GM12892 (cell line): ENCODE results near the gene CLEC4C. TPM values are rescaled to one million over a fixed set of nuclear protein-coding genes. Genes with fewer than 3 reads are reported as not detected.
"Not testable (repeated sequence)": the region's sequence is repeated elsewhere in the genome, so short reads cannot be mapped to it uniquely, and the experiment has no call there.

ENCODE experiments used
- DNase-seq: peaks from one replicate; pipeline ENCODE4 v3.0.0; 2011; ENCODE audit not compliant: insufficient read length
- FAIRE-seq: peaks from 2 replicates; lab custom pipeline; 2011; peaks lifted over from hg19 to GRCh38; lab: Jason Lieb, UNC
- POLR2A ChIP-seq: IDR thresholded peaks from 2 replicates; pipeline ENCODE4 v1.6.1; 2011; ENCODE audit warnings: low read depth, low read length, control low read depth
- POLR2AphosphoS5 ChIP-seq: IDR thresholded peaks from 2 replicates; pipeline ENCODE4 v1.6.1; 2011; ENCODE audit warnings: low read depth, low read length, control low read depth
- TAF1 ChIP-seq: IDR thresholded peaks from 2 replicates; pipeline ENCODE4 v1.6.1; 2011; ENCODE audit warnings: low read depth, mild to moderate bottlenecking, control low read depth, low read length, borderline replicate concordance
- polyA plus RNA-seq: library from polyadenylated mRNA; unstranded; fragments of >200 nt; gene quantifications from one replicate; pipeline ENCODE4 v1.2.1, GENCODE V29; 2012; ENCODE audit warnings: missing spikeins, inconsistent platforms; ENCODE audit not compliant: missing spikeins

Gene CLEC4C, protein sequence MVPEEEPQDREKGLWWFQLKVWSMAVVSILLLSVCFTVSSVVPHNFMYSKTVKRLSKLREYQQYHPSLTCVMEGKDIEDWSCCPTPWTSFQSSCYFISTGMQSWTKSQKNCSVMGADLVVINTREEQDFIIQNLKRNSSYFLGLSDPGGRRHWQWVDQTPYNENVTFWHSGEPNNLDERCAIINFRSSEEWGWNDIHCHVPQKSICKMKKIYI
- polyA plus RNA-seq: not detected

DNA sequence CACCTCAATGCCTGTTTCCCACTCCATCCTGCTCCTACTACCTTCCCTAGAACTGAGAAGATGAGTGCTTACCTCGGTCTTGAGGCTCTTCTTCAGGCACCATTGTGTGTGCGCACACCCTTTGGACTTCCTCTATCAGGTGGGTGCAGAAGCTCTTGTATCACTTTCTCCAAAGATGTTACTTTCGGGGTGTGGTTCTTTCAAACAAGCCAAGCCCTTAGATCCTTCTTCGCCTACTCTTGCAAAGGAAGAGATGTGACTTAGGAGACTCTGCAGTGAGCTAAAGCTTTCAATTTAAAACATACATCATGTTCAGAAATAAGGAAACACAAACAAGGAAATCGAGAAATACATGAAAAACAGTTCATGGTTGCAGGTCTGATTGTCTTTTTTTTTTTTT lies at the start of gene CLEC4C:
Gene CLEC4C, minus strand, starts transcription at position 130 of the 400 bp plus-strand sequence. Its CDS starts 27 bp downstream, at position 103.
- DNase-seq: no peak
- TF ChIP-seq POLR2AphosphoS5 (no peak), POLR2A (no peak), TAF1 (no peak)
- FAIRE-seq: no peak

DNA sequence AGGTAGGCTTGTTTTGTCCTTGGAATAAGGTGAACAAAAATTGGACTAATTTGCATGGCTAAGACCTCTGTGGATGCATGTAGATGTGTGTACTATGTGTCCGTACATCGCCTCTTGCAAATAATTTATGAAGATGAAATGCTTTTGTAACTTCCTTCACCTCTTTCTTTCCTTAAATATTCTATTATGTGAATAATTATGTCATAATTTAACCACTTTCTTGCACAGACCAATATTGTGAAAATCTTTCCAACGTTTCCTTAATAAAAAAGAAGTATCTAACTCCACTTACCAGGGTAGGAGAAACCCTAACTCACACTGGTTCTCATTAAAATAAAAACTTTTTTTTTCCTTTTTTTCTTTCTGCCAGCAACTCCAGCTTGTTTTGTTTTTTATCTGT lies 46.0 kb upstream of the CLEC4C start:
- no peak for TF ChIP-seq TAF1
- no peak for TF ChIP-seq POLR2A
- TF ChIP-seq POLR2AphosphoS5: no peak
- FAIRE-seq (no peak), DNase-seq (no peak)

DNA sequence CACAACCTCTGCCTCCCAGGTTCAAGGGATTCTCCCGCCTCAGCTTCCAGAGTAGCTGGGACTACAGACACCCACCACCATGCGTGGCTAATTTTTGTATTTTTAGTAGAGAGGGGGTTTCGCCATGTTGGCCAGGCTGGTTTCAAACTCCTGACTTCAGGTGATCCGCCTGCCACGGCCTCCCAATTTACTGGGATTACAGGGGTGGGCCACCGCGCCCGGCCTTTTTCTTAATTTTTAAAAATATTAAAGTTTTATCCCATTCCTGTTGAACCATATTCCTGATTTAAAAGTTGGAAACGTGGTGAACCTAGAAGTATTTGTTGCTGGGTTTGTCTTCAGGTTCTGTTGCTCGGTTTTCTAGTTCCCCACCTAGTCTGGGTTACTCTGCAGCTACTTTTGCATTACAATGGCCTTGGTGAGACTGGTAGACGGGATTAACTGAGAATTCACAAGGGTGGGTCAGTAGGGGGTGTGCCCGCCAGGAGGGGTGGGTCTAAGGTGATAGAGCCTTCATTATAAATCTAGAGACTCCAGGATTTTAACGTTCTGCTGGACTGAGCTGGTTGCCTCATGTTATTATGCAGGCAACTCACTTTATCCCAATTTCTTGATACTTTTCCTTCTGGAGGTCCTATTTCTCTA lies 41.8 kb upstream of the CLEC4C start, which contains the start of gene NANOG:
Gene NANOG, plus strand, starts transcription at position 519 of the 645 bp plus-strand sequence. CDS start 213 bp downstream, outside the sequence.
- FAIRE-seq, DNase-seq: not testable (repeated sequence)

DNA sequence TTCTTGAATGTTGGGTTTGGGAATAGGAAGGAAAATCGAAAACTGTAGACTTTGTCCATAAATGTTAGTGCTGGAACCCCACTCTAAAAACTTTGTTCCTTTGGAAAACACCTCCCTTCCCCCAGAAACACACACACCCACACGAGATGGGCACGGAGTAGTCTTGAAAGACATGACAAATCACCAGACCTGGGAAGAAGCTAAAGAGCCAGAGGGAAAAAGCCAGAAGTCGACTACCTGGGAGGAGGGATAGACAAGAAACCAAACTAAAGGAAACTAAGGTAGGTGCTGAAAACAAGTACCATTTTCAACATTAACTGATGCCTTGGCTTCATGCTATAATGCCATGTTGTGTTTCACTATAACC lies 41.1 kb upstream of the CLEC4C start:
- no peak for FAIRE-seq
- DNase-seq: no peak
- no peak for TF ChIP-seq POLR2AphosphoS5
- TF ChIP-seq POLR2A: no peak
- no peak for TF ChIP-seq TAF1

DNA sequence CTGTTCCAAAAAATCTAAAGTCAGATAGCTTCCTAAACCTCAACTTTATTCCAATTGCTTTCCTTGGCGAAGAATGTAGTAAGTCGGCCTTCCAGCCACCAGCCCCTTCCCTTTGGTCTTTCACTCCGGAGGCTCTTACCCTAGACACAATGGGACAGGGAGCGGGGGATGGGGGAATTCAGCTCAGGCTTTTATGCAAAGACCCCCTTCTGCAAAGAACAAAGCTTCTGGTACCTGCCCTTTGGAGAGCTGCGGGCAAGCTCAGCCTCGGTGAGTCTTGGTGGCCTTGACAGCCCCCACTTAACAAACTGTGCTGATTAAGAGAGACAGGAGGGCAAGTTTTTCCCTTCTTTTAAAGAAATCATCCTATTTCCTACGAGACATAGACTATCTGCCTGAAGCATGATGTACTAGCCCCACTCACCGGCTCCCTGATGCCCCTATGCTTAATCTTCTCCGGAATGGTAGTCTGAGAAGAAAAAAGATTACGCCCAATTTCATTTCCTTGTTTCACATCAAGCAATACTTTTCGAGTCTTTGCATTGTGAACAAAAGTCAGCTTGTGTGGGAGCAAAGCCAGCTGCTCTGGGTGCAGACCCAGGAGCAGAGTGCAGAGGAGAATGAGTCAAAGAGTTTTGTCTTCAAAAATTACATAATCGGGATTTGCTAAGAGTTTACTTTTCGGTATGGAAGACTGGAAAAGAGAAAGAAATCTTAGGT lies 40.6 kb upstream of the CLEC4C start:
- DNase-seq (no peak), FAIRE-seq (no peak)
- TF ChIP-seq POLR2A (no peak), TAF1 (no peak), POLR2AphosphoS5 (no peak)

DNA sequence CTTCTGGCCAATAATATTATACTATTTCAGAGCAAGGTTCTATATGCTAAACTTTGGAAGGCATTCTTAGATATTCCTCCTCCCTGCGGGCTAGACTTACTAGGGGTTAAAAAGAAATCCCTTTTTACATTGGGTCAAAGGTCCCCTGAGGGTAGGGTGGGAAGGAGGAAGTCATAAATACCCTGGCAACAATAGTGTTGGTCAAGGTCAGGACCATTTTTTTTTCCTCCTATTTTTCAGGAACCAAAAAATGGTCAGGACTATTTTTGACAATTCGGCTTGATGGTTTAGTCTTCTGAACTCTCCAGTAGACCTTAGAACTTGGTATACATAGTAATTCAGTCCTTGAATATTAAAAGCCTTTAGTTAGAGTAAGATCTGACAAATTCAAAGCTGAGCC lies 37.5 kb upstream of the CLEC4C start:
- FAIRE-seq (no peak), DNase-seq (no peak)
- no peak for TF ChIP-seq POLR2AphosphoS5

DNA sequence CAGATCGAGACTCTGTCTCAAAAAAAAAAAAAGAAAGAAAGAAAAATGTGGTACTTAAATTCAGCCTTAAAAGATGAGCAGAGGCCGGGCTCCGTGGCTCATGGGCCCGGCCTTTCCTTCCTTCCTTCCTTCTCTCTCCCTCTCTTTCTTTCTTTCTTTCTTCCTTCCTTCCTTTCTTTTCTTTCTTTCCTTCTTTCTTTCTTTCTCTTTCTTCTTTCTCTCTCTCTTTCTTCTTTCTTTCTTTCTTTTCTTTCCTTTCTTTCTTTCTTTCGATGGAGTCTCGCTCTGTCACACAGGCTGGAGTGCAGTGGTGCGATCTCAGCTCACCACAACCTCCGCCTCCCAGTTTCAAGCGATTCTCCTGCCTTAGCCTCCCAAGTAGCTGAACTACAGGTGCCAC lies 36.3 kb upstream of the CLEC4C start:
- not testable (repeated sequence) for FAIRE-seq, DNase-seq

DNA sequence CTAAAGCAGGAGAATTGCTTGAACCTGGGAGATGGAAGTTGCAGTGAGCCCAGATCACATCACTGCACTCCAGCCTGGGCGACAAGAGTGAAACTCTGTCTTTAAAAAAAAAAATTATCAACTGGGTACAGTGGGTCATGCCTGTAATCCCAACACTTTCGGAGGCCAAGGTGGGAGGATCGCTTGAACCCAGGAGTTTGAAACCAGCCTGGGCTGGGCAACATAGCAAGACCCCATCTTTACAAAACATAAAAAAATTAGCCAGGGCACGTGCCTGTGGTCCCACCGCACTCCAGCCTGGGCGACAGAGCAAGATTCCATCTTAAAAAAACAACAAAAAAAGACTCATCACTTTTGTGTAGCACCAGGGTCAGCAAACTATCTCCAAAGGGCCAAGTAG lies 34.9 kb upstream of the CLEC4C start:
- no peak for DNase-seq
- FAIRE-seq: no peak
- TF ChIP-seq POLR2A: no peak
- TF ChIP-seq TAF1: no peak

DNA sequence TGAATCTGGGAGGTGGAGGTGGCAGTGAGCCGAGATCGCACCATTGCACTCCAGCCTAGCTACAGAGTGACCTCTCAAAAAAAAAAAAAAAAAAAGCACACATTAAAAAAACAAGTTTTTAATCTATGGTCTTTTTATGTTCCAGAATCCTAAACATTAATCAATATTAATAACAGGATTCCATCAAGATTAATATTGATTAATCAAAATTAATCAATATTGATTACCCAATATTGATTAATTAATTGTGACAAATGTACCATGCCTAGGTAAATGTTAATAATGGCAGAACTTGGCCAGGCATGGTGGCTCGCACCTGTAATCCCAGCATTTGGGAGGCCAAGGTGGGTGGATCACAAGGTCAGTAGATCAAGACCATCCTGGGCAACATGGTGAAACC lies 34.1 kb upstream of the CLEC4C start:
- DNase-seq (no peak), FAIRE-seq (no peak)
- TF ChIP-seq POLR2AphosphoS5: no peak
- no peak for TF ChIP-seq TAF1
- no peak for TF ChIP-seq POLR2A

DNA sequence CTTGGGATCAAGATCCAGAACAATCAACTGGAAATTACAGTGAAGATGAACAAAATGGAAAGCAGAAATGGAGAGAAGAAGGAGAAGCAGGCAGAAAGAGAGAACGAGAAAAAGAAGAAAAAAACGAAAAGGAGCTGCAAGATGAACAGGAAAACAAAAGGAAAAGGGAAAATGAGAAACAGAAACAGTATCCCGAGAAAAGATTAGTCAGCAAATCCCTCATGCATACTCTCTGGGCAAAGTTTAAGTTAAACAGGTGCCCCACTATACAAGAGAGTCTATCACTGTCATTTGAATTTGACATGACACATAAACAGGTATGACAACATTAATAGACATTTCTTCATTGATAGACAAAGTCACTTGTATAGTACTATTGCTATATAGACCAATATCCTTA lies 22.8 kb upstream of the CLEC4C start:
- FAIRE-seq (no peak), DNase-seq (no peak)
- TF ChIP-seq POLR2A (no peak), POLR2AphosphoS5 (no peak), TAF1 (no peak)

DNA sequence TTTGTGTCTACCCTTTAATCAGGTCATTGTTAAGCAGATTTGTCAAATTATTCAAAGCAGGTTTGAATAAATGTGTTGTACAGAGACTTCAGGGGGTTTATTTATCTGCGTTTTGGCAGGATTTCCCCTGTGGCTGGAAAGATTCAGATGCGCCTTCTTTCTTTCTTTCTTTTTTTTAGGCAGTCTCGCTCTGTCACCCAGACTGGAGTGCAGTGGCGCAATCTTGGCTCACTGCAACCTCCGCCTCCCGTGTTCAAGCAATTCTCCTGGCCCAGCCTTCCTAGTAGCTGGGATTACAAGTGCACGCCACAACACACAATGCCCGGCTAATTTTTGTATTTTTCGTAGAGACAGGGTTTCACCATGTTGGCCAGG lies 11.6 kb upstream of the CLEC4C start:
- DNase-seq (no peak), FAIRE-seq (no peak)
- TF ChIP-seq TAF1 (no peak), POLR2AphosphoS5 (no peak), POLR2A (no peak)

DNA sequence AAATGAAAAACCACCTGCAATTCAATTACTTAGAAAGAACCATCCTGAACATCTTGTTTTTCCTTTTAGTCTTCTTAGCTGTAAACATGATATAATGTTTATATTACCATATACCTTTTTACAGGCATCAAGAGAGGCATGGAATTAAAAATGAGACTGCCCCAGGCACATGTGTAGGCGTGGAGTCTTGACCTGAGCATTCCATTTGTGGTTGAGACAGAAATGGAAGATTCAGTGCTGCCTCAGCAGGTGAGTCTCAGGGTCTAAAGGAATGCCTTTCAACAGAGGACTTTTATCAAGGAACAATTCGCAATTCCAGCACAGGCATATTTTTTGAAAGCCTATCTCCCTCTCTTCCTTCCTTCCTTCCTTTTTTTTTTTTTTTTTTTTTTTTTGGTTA lies 9.8 kb upstream of the CLEC4C start:
- DNase-seq: no peak
- no peak for TF ChIP-seq POLR2A
- TF ChIP-seq POLR2AphosphoS5: no peak
- TF ChIP-seq TAF1: no peak
- FAIRE-seq: no peak

DNA sequence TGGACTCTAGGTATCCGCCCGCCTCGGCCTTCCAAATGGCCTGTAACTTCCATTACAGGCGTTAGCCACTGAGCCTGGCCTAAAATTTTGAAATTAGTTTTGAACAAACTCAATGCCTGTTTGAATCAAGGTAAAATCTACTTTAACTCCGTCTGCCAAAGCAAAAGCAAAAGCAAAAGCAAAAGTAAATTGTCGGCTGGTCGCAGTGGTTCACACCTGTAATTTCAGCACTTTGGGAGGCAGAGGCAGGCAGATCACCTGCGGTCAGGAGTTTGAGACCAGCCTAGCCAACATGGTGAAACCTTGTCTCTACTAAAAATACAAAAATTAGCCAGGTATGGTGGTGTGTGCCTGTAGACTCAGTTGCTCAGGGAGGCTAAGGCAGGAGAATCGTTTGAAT lies 8.5 kb upstream of the CLEC4C start:
- FAIRE-seq, DNase-seq: not testable (repeated sequence)

DNA sequence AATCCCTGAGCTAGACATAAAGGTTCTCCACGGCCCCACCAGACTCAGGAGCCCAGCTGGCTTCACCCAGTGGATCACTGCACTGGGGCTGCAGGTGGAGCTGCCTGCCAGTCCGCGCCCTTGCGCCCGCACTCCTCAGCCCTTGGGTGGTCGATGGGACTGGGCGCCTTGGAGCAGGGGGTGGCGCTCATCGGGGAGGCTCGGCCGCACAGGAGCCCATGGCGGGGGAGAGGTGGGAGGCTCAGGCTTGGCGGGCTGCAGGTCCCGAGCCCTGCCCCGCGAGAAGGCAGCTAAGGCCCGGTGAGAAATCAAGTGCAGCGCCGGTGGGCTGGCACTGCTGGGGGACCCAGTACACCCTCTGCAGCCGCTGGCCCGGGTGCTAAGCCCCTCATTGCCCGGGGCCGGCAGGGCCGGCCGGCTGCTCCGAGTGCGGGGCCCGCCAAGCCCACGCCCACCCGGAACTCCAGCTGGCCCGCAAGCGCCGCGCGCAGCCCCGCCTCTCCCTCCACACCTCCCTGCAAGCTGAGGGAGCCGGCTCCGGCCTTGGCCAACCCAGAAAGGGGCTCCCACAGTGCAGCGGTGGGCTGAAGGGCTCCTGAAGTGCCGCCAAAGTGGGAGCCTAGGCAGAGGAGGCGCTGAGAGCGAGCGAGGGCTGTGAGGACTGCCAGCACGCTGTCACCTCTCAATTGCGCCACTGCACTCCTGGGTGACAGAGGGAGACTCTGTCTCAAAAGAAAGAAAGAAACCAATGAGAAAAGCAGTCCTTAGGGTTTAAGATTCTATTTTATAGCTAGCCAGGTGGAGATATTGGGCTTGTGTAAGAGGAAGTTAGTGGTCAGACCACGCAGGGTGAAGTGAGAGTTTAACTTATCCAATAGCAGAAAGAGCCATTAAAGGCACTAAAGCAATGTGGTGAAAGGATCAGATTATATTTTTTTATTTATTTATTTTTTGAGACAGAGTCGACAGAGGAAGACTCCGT lies 5.1 kb upstream of the CLEC4C start:
- FAIRE-seq, DNase-seq: not testable (repeated sequence)
